Measurements from ENCODE around the gene VTI1A.

- TF ChIP-seq CTCF (IDR thresholded peaks at IDR 0.05) (no peak), POLR2A (IDR thresholded peaks at IDR 0.05) (no peak), POLR2AphosphoS5 (IDR thresholded peaks at IDR 0.05) (no peak)
Measured at GRCh38 chr10:112562809-112563663, 116.0 kb downstream of the VTI1A start.
